Stimulated activated CD4-positive, alpha-beta T cell treated with anti-CD3 and anti-CD28 coated beads, Interleukin-4, amount 100 ng/mL, for 24 hours (primary cell): ENCODE measurements around the gene SMCO2.
"Not testable (repeated sequence)": the region's sequence is repeated elsewhere in the genome, so short reads cannot be mapped to it uniquely, and the experiment has no call there.

ENCODE experiments used
- DNase-seq: peaks from one replicate; pipeline ENCODE4 v3.0.0-alpha.2; 2020

Gene SMCO2

GRCh38 chr12:27530157-27530922, 83.8 kb downstream of the SMCO2 start:
- DNase-seq: no peak

GRCh38 chr12:27531896-27532295, 85.4 kb downstream of the SMCO2 start:
- no peak for DNase-seq

- peak; percentile 16 for DNase-seq
Observed at GRCh38 chr12:27534060-27534764, 87.7 kb downstream of the SMCO2 start.

GRCh38 chr12:27534765-27535161, 88.2 kb downstream of the SMCO2 start:
- DNase-seq: no peak

GRCh38 chr12:27535318-27535717, 88.8 kb downstream of the SMCO2 start:
- DNase-seq: no peak

GRCh38 chr12:27537855-27538675, 91.5 kb downstream of the SMCO2 start:
- DNase-seq: no peak

GRCh38 chr12:27539191-27539631, 92.7 kb downstream of the SMCO2 start:
- no peak for DNase-seq

GRCh38 chr12:27541031-27541719, 94.6 kb downstream of the SMCO2 start:
- DNase-seq: no peak

GRCh38 chr12:27542628-27543027, 96.1 kb downstream of the SMCO2 start:
- DNase-seq: no peak

- DNase-seq: not testable (repeated sequence)
Observed at GRCh38 chr12:27544858-27545257, 98.3 kb downstream of the SMCO2 start.

- no peak for DNase-seq
Observed at GRCh38 chr12:27545665-27546064, 99.1 kb downstream of the SMCO2 start.

GRCh38 chr12:27547592-27547991, 101.1 kb downstream of the SMCO2 start:
- no peak for DNase-seq

- no peak for DNase-seq
Observed at GRCh38 chr12:27548301-27549199, 102.0 kb downstream of the SMCO2 start.

GRCh38 chr12:27549236-27549800, 102.8 kb downstream of the SMCO2 start:
- no peak for DNase-seq

- DNase-seq: no peak
Observed at GRCh38 chr12:27549801-27550652, 103.5 kb downstream of the SMCO2 start.

- DNase-seq: no peak
Observed at GRCh38 chr12:27550653-27550975, 104.1 kb downstream of the SMCO2 start.

- no peak for DNase-seq
Observed at GRCh38 chr12:27551172-27551840, 104.8 kb downstream of the SMCO2 start.
